ENCODE results near the gene UBE2G2.

UBE2G2 gene

DNA sequence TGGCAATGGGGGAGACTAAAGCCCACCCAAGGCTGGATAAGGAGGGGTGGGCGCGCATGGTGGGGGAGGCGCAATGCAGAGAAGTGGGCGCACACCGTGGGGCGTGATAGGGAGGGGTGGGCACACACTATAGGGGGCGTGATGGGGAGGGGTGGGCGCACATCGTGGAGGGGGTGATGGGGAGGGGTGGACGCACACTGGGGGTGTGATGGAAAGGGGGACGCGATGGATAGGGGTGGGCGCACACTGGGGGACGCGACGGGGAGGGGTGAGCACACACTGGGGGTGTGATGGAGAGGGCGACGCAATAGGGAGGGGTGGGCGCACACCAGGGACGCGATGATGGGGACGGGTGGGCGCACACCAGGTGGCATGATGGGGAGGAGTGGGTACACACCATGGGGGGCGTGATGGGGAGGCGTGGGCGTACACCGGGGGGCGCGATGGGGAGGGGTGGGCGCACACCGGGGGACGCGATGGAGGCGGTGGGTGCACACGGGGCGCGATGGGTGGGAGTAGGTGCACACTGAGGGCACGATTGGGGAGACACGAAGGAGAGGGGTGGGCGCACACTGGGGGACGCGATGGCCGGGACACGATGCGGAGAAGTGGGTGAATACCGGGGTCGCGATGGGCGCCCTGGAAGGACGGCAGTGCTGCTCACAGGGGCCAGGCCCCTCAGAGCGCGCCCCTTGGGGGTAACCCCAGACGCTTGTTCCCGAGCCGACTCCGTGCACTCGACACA, 15.3 kb upstream of the UBE2G2 start:
- DNase-seq (ENCODE audit: extremely low read depth in 1 of 2, low read depth in 1 of 2) = no peak

GRCh38 chr21:44815852-44816628, 14.4 kb upstream of the UBE2G2 start:
- no peak for DNase-seq (ENCODE audit: extremely low read depth in 1 of 2, low read depth in 1 of 2)

- no peak for DNase-seq (ENCODE audit: extremely low read depth in 1 of 2, low read depth in 1 of 2)
These were observed 13.6 kb upstream of the UBE2G2 start for GRCh38 chr21:44815225-44815624.

GRCh38 chr21:44814498-44815023, 12.9 kb upstream of the UBE2G2 start:
- no peak for DNase-seq (ENCODE audit: extremely low read depth in 1 of 2, low read depth in 1 of 2)

- no peak for DNase-seq (ENCODE audit: extremely low read depth in 1 of 2, low read depth in 1 of 2)
These were observed 12.1 kb upstream of the UBE2G2 start for GRCh38 chr21:44813727-44814126.

- no peak for DNase-seq (ENCODE audit: extremely low read depth in 1 of 2, low read depth in 1 of 2)
These were observed 11.5 kb upstream of the UBE2G2 start for GRCh38 chr21:44813149-44813548.

DNA sequence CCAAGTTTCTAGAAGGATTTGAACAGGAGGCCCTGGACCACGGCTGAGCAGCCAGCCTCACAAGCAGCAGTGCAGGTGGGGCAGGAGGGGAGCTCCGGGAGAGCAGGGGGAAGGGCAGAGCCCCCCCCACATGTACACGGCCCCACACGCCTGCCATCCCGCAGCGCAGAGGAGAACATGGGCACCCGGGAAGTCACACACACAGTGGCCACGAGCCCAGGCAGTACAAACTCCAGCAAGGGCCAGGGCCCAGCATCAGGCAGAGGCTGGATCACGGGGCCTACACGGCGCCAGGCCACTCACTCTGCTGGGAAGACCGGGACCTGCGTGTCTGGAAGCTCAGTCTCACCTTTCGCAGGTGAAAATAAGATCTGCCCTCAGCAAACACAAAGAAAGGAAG, 11.0 kb upstream of the UBE2G2 start:
- DNase-seq (ENCODE audit: extremely low read depth in 1 of 2, low read depth in 1 of 2) = no peak

DNA sequence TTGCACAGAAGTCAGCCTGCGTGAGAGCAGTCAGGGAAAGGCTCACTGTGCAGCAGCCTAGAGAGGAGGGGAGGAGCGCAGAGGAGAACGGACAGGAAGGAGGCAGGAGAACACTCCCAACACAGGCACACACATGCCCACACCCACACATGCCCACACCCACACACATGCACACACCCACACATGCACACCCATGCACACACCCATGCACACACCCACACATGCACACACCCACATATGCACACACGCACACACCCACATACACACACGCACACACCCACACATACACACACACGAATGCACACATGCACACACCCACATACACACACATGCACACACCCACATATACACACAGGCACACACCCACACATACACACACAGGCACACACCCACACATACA, 9.2 kb upstream of the UBE2G2 start:
- DNase-seq (ENCODE audit: extremely low read depth in 1 of 2, low read depth in 1 of 2) = no peak

- no peak for DNase-seq (ENCODE audit: extremely low read depth in 1 of 2, low read depth in 1 of 2)
These were observed 4.2 kb upstream of the UBE2G2 start for GRCh38 chr21:44805859-44806258.

GRCh38 chr21:44805226-44805625, 3.6 kb upstream of the UBE2G2 start:
- no peak for DNase-seq (ENCODE audit: extremely low read depth in 1 of 2, low read depth in 1 of 2)

DNA sequence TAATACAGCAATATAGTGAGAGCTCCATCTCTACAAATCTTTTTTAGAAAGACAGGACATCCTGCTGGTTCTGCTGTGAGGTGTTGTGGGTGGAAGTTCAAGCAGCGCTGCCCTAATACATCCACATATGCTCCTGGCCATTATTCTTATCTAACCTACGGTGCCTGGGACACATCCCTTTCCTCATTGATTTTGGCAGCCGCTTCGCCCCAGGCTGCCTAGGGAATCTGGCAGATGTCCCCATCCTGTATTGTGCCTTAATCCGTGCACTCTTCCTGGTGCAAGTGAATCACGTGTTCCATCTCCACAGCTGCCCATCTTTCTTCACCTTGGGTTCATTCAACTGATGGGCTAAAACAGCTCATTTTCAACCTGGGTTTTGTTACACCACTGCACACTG, 3.1 kb upstream of the UBE2G2 start:
- no peak for DNase-seq (ENCODE audit: extremely low read depth in 1 of 2, low read depth in 1 of 2)

DNA sequence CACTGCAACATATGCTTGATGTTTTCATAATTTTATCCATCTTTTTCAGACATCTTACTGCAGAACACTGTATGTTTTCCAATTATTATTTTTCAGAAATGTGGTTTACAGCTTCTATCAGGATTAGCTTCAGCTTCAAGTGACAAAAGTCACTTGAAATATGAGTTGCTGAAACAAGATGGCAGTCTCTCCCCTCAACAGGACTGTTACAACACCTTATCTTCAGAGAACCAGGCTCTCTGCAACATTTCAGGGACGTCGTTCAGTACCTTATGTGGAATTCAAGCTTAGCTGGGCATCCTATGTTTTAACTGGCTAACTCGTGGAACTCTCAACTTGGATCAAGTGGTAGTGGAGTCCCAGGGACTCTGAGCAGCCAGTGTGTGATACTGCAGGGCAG, 2.0 kb upstream of the UBE2G2 start:
- no peak for DNase-seq (ENCODE audit: extremely low read depth in 1 of 2, low read depth in 1 of 2)

GRCh38 chr21:44802396-44803153, 955 bp upstream of the UBE2G2 start:
- no peak for DNase-seq (ENCODE audit: extremely low read depth in 1 of 2, low read depth in 1 of 2)

DNA sequence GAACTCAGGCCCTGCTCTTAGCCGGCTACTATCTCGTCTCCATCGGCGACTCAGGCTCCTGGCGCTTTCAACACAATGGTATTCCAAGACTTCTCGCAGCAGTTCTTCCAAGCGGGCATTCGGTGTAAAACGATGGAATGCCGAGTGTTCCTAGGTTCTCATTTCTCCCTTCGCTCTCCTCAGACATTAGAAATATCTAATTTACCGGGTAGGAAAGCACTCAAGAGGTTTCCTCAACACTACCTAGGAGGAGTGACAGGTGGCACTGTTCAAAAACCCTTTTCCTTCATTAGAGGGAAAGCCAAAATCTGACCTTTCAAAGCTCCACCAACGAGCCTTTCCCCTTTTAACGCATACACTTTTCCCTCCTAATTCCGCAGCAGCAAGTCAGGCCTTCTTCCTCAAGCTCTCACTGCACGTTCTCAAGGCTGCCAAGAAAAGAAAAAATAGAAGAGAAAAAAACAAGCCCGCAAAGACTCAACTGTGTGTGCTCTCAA, 601 bp downstream of the UBE2G2 start:
- no peak for DNase-seq (ENCODE audit: extremely low read depth in 1 of 2, low read depth in 1 of 2)

DNA sequence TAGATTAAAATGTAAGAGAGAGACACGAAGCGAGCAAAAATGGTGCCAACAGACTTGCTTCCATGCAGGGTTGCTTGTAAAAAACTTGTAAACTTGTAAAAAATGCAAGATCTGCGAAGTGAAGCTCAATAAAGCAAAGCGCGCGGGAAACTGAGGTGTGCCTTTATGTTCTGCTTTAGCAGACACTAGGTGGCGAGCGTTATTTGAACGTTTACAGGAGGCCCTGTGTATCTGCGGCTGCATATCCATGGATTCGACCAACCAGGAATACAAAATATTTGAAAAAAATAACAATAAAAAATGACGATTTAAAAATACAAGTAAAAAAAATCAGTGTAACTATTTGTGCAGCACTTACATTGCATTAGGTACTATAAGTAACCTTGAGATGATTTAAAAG, 1.5 kb downstream of the UBE2G2 start:
- no peak for DNase-seq (ENCODE audit: extremely low read depth in 1 of 2, low read depth in 1 of 2)

DNA sequence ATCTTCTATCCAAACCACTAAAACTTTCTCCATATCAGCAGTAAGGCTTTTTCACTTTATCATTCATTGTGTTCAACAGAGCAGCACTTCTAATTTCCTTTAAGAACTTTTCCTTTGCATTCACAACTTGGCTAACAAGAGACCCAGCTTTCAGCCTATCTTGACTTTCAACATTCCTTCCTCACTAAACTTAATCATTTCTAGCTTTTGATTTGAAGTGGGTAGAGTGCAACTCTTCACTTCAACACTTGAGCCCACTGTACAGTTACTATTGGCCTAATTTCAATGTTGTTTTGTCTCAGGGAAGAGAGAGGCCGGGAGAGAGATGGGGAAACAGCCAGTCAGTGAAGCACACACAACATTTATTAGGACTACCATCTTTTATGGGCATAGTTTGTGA, 2.0 kb downstream of the UBE2G2 start:
- DNase-seq (ENCODE audit: extremely low read depth in 1 of 2, low read depth in 1 of 2) = no peak

- DNase-seq (ENCODE audit: extremely low read depth in 1 of 2, low read depth in 1 of 2) = no peak
These were observed 3.8 kb downstream of the UBE2G2 start for GRCh38 chr21:44797775-44798174.

- no peak for DNase-seq (ENCODE audit: extremely low read depth in 1 of 2, low read depth in 1 of 2)
These were observed 6.3 kb downstream of the UBE2G2 start for GRCh38 chr21:44795342-44795741.

- no peak for DNase-seq (ENCODE audit: extremely low read depth in 1 of 2, low read depth in 1 of 2)
These were observed 7.8 kb downstream of the UBE2G2 start for GRCh38 chr21:44793592-44794374.

All from activated CD8-positive, alpha-beta memory T cell treated with anti-CD3 and anti-CD28 coated beads for 1 hour (primary cell).